ENCODE data around the gene SLC22A23. TPM values are rescaled to one million over a fixed set of nuclear protein-coding genes. Genes with fewer than 3 reads are reported as not detected.

The SLC22A23 gene
- total RNA-seq, 1 donor from 2014 or later = 0.52 TPM

DNA sequence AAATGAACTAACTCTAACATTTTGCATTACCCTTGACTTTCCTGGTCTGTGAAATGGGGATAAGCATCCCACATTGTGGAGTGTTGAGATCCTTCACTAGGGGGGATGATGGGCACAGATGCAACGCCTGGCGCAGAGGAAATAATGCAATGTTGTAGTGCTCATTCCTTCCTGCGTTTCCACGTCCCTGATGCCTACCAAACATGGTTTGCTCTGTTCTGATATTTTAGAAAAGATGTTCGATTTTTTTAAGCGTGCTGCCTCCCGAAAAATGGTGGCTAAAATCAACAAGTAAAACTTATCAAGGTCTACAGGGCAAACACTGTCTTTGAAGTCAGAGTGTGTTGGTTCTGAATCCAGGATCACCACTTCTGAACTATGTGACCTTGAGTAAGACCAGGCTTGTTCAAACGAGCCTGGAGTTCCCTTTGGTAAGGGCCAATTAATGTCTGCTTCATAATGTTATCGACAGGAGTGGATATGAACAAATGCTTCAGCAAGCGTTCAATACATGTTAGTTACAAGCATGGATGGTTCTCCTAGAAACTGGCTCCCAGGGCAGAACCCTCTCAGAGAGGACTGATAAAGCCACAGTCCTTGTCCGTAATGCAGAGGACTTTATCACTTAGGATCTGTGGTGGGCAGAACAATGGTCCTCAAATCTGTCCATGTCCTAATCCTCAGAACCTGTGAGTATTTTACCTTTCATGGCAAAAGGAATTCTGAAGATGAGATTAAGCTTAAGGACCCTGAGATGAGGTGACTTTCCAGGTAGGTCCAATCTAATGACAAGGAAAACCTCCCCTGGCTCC is 44.7 kb downstream of the SLC22A23 start:
- H3K4me3 ChIP-seq (ENCODE audit: low read depth, low read length) = no peak overlapping the region
- TF ChIP-seq, protein P1, sequence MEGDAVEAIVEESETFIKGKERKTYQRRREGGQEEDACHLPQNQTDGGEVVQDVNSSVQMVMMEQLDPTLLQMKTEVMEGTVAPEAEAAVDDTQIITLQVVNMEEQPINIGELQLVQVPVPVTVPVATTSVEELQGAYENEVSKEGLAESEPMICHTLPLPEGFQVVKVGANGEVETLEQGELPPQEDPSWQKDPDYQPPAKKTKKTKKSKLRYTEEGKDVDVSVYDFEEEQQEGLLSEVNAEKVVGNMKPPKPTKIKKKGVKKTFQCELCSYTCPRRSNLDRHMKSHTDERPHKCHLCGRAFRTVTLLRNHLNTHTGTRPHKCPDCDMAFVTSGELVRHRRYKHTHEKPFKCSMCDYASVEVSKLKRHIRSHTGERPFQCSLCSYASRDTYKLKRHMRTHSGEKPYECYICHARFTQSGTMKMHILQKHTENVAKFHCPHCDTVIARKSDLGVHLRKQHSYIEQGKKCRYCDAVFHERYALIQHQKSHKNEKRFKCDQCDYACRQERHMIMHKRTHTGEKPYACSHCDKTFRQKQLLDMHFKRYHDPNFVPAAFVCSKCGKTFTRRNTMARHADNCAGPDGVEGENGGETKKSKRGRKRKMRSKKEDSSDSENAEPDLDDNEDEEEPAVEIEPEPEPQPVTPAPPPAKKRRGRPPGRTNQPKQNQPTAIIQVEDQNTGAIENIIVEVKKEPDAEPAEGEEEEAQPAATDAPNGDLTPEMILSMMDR (conservative IDR thresholded peaks at IDR 0.05; ENCODE audit: low read depth, low read length) = no peak
- no peak for DNase-seq (ENCODE audit: low read depth)

- no peak for DNase-seq (ENCODE audit: low read depth)
- TF ChIP-seq, protein P1 (conservative IDR thresholded peaks at IDR 0.05; ENCODE audit: low read depth, low read length) = peak; percentile 90
- no peak overlapping the region for H3K4me3 ChIP-seq (ENCODE audit: low read depth, low read length)
Measured at GRCh38 chr6:3410385-3411360, 46.2 kb downstream of the SLC22A23 start.

- TF ChIP-seq, protein P1 (conservative IDR thresholded peaks at IDR 0.05; ENCODE audit: low read depth, low read length) = no peak
- no peak for DNase-seq (ENCODE audit: low read depth)
- no peak overlapping the region for H3K4me3 ChIP-seq (ENCODE audit: low read depth, low read length)
Measured at GRCh38 chr6:3409699-3410384, 47.0 kb downstream of the SLC22A23 start.

- H3K4me3 ChIP-seq (ENCODE audit: low read depth, low read length) = no peak overlapping the region
- TF ChIP-seq, protein P1 (conservative IDR thresholded peaks at IDR 0.05; ENCODE audit: low read depth, low read length) = no peak
- no peak for DNase-seq (ENCODE audit: low read depth)
Measured at GRCh38 chr6:3408665-3409064, 48.2 kb downstream of the SLC22A23 start.

DNA sequence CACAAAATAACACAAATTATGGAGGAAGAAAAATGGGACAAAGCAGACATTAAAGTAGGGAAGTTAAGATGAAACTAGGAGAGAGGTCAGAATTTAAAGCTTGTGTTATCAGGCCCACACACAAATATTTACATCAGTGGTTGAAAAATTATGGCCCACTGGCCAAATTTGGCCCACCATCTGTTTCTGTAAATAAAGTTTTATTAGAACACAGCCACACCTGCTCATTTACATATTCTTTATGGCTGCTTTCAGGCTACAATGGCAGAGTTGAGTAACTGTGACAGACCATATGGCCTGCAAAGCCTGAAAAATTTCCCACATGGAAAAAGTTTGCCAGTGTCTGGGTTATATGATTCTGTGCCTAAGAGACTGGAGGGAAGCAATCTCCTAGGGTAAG is 49.0 kb downstream of the SLC22A23 start:
- TF ChIP-seq, protein P1 (conservative IDR thresholded peaks at IDR 0.05; ENCODE audit: low read depth, low read length) = no peak
- H3K4me3 ChIP-seq (ENCODE audit: low read depth, low read length) = no peak overlapping the region
- DNase-seq (ENCODE audit: low read depth) = no peak

DNA sequence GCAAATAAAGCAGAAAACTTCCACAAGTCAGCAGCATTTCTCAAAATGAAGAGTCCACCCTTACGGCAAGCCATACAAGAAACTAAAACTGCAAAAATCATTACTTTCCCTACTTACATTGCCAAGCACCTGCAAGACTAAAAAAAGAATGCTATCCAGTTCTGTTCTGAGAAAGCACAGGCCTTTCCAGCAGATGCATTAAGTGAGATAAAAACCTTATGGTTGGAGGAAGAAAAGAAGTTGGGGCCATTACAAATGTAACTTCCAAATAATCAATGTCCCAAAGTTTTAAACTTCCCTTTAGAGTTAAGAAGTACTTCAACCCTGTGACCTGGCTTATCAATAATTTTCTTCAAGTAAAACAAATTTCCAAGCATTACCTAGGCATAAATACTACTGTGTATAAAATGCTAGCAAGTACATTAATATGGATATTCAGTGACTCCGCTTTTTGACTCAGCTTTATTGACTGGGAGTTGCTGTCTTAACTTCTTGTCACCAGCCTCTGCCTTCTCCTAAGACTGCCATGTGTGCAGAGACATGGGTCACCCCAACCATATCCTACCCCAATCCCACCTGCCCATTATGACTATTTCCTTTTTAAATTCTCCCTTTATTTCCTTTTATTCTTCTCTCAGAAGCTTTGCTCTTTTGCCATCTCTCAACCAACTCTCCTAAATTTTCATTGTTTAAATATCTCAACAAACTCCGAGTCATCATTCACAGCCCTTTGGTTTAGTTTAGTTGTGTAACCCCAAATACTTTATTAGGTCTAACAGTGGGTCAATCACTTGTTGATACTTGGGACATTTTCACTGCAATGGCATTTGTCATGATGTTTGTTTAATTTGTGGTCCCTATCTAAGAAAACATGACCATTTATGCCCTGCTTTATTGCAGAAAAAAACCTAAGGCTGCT is 49.7 kb downstream of the SLC22A23 start:
- no peak overlapping the region for H3K4me3 ChIP-seq (ENCODE audit: low read depth, low read length)
- DNase-seq (ENCODE audit: low read depth) = no peak
- TF ChIP-seq, protein P1 (conservative IDR thresholded peaks at IDR 0.05; ENCODE audit: low read depth, low read length) = no peak
